Amygdala (tissue), 56 donors: ENCODE measurements around the gene GNA12.
A peak's percentile ranks its signal among the peaks of the same experiment; 100 is the strongest.
"Not testable (repeated sequence)": the region's sequence is repeated elsewhere in the genome, so short reads cannot be mapped to it uniquely, and the experiment has no call there.

ENCODE experiments used
- DNase-seq, 56 donors: peaks; one replicate each; lab custom pipeline; 2025; lab: John Stamatoyannopoulos, UW

Gene GNA12

GRCh38 chr7:2866601-2867000 lies 22.5 kb upstream of the GNA12 start:
- DNase-seq, result no peak

- peak in 38 of 56 donors; percentile 12 to 84 (median 37) for DNase-seq
These were observed 21.0 kb upstream of the GNA12 start for GRCh38 chr7:2864999-2865670.

- no peak for DNase-seq
These were observed 20.3 kb upstream of the GNA12 start for GRCh38 chr7:2864204-2864985.

- peak in 16 of 56 donors; percentile 9 to 43 (median 31) for DNase-seq
These were observed 19.5 kb upstream of the GNA12 start for GRCh38 chr7:2863461-2864066.

- DNase-seq, result no peak
These were observed 18.8 kb upstream of the GNA12 start for GRCh38 chr7:2862831-2863361.

- no peak for DNase-seq
These were observed 17.4 kb upstream of the GNA12 start for GRCh38 chr7:2861509-2861908.

GRCh38 chr7:2860627-2861133 lies 16.6 kb upstream of the GNA12 start:
- DNase-seq, result no peak

GRCh38 chr7:2859952-2860351 lies 15.8 kb upstream of the GNA12 start:
- DNase-seq, result no peak

- DNase-seq, result no peak
These were observed 14.5 kb upstream of the GNA12 start for GRCh38 chr7:2858621-2859020.

GRCh38 chr7:2856388-2857169 lies 12.5 kb upstream of the GNA12 start:
- no peak for DNase-seq

GRCh38 chr7:2855386-2855785 lies 11.3 kb upstream of the GNA12 start:
- DNase-seq, result no peak

- DNase-seq, result not testable (repeated sequence)
These were observed 9.4 kb upstream of the GNA12 start for GRCh38 chr7:2853552-2853951.

GRCh38 chr7:2853147-2853546 lies 9.0 kb upstream of the GNA12 start:
- DNase-seq, result no peak

- no peak for DNase-seq
These were observed 7.4 kb upstream of the GNA12 start for GRCh38 chr7:2851497-2851896.

GRCh38 chr7:2849941-2850766 lies 6.0 kb upstream of the GNA12 start:
- DNase-seq, result no peak

- no peak for DNase-seq
These were observed 1.0 kb upstream of the GNA12 start for GRCh38 chr7:2845034-2845592.

- peak in 9 of 56 donors; percentile 15 to 48 (median 35) for DNase-seq
These were observed 376 bp downstream of the GNA12 start for GRCh38 chr7:2843711-2844152.

- DNase-seq, result peak in 1 of 56 donors; percentile 7
These were observed 870 bp downstream of the GNA12 start for GRCh38 chr7:2843191-2843685.

GRCh38 chr7:2841907-2842306 lies 2.2 kb downstream of the GNA12 start:
- DNase-seq, result no peak
